RWPE2 (cell line): ENCODE measurements around the gene TF.

ENCODE experiments used
- ATAC-seq: fragments of 200-7000 bp; cut with Tn5 transposase; 3 replicates; pipeline ENCODE4 v1.9.1; 2021; ENCODE audit warnings: low read depth
- DNase-seq: peaks from one replicate; pipeline ENCODE4 v3.0.0-alpha.2; 2020; ENCODE audit warnings: low spot score
- H3K27ac ChIP-seq: fragments of 450-650 bp; 2 replicates; pipeline ENCODE4 v1.5.1; 2017; ENCODE audit warnings: mild to moderate bottlenecking; ENCODE audit not compliant: poor library complexity, severe bottlenecking
- H3K27me3 ChIP-seq: fragments of 250-450 bp; sonication (Bioruptor Pico); 2 replicates; pipeline ENCODE4 v1.5.1; 2021; ENCODE audit warnings: mild to moderate bottlenecking, moderate library complexity; ENCODE audit not compliant: insufficient read depth, poor library complexity, severe bottlenecking
- H3K36me3 ChIP-seq: fragments of 250-450 bp; sonication (Bioruptor Pico); 2 replicates; pipeline ENCODE4 v1.5.1; 2020; ENCODE audit warnings: low read depth, mild to moderate bottlenecking, moderate library complexity
- H3K4me1 ChIP-seq: fragments of 250-450 bp; sonication (Bioruptor Pico); 2 replicates; pipeline ENCODE4 v1.5.1; 2021; ENCODE audit warnings: mild to moderate bottlenecking, moderate library complexity; ENCODE audit not compliant: insufficient read depth, poor library complexity, severe bottlenecking
- H3K4me3 ChIP-seq: fragments of 250-450 bp; sonication (Bioruptor Pico); 2 replicates; pipeline ENCODE4 v1.5.1; 2021; ENCODE audit warnings: mild to moderate bottlenecking, moderate library complexity; ENCODE audit not compliant: severe bottlenecking
- H3K9me3 ChIP-seq: fragments of 250-450 bp; sonication (Bioruptor Pico); 2 replicates; pipeline ENCODE4 v1.5.1; 2021; ENCODE audit warnings: mild to moderate bottlenecking, moderate library complexity; ENCODE audit not compliant: severe bottlenecking
- TF ChIP-seq, protein P1 (sequence below): fragments of 450-650 bp; IDR thresholded peaks from one replicate; pipeline ENCODE4 v1.5.1; 2017; ENCODE audit warnings: mild to moderate bottlenecking, moderate library complexity; ENCODE audit not compliant: poor library complexity, severe bottlenecking

TF gene

DNA sequence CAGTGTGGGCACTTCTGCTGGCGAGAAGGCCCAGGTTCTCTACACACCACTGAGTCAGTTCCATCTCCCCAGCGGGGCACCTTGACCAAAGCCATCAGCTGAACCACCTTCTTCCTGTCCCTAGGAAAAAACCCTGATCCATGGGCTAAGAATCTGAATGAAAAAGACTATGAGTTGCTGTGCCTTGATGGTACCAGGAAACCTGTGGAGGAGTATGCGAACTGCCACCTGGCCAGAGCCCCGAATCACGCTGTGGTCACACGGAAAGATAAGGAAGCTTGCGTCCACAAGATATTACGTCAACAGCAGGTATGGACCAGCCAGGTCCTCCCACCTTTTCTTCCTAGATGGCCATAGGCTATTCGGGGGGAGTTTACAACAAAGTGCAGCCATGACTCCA is 29.1 kb downstream of the TF start:
- Histone ChIP-seq H3K36me3 (no peaks in the 10 kb centered on the region), H3K9me3 (no peaks in the 10 kb centered on the region), H3K4me3 (no peak overlapping the region), H3K27me3 (no peaks in the 10 kb centered on the region), H3K4me1 (no peaks in the 10 kb centered on the region), H3K27ac (no peak overlapping the region)
- TF ChIP-seq, protein P1, sequence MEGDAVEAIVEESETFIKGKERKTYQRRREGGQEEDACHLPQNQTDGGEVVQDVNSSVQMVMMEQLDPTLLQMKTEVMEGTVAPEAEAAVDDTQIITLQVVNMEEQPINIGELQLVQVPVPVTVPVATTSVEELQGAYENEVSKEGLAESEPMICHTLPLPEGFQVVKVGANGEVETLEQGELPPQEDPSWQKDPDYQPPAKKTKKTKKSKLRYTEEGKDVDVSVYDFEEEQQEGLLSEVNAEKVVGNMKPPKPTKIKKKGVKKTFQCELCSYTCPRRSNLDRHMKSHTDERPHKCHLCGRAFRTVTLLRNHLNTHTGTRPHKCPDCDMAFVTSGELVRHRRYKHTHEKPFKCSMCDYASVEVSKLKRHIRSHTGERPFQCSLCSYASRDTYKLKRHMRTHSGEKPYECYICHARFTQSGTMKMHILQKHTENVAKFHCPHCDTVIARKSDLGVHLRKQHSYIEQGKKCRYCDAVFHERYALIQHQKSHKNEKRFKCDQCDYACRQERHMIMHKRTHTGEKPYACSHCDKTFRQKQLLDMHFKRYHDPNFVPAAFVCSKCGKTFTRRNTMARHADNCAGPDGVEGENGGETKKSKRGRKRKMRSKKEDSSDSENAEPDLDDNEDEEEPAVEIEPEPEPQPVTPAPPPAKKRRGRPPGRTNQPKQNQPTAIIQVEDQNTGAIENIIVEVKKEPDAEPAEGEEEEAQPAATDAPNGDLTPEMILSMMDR = no peak
- DNase-seq (no peak), ATAC-seq (no peak)

DNA sequence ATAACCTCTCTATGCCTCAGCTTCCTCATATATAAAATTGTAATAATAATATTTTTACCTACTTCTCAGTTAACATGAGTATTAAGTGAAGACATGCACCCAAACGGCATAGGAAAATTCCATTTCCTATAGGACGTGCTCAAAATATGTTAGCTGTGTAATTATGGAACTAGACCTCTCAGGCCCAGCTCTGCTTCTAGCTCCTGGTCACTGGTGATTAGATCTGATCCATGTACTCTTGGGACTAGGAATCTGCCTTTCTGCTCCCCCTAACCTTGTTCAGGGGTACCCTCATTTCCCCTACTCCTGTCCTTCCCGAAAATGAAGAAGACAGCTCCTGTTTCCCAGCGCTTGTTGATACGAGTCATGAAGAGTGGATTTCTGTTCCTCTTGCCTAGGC is 29.6 kb downstream of the TF start:
- H3K9me3 ChIP-seq = no peaks in the 10 kb centered on the region
- H3K4me3 ChIP-seq = no peak overlapping the region
- no peaks in the 10 kb centered on the region for H3K4me1 ChIP-seq
- no peaks in the 10 kb centered on the region for H3K36me3 ChIP-seq
- TF ChIP-seq, protein P1 = no peak
- no peaks in the 10 kb centered on the region for H3K27me3 ChIP-seq
- ATAC-seq (no peak), DNase-seq (no peak)
- no peak overlapping the region for H3K27ac ChIP-seq

DNA sequence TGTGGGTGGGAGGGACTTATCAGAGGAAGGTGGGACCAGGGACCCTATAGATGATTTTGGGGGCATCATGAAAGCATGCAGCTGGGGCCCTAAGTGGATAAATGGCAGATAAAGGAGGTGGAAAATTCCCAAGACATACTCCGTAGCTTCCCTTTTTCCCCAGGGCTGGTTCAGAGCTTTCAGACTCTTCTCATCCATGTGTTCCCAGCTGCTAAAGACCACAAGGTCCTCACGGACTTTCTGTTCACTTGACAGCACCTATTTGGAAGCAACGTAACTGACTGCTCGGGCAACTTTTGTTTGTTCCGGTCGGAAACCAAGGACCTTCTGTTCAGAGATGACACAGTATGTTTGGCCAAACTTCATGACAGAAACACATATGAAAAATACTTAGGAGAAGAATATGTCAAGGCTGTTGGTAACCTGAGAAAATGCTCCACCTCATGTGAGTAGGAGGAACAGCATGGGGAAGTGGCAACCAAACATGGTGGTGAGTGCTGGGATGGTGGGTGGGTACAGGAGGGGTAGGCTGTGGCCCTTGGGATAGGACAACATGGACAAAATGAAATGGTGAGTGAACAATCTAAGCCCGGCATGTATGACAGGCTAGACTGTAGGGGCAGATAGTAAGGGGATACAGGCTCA is 30.7 kb downstream of the TF start:
- H3K36me3 ChIP-seq = no peaks in the 10 kb centered on the region
- H3K27me3 ChIP-seq = peaks cover 3% of the 10 kb centered on the region
- TF ChIP-seq, protein P1 = no peak
- ATAC-seq (no peak), DNase-seq (no peak)
- no peaks in the 10 kb centered on the region for H3K9me3 ChIP-seq
- no peak overlapping the region for H3K27ac ChIP-seq
- no peaks in the 10 kb centered on the region for H3K4me1 ChIP-seq
- H3K4me3 ChIP-seq = no peak overlapping the region

GRCh38 chr3:133777807-133778568 is 31.8 kb downstream of the TF start:
- H3K27me3 ChIP-seq = peaks cover 9% of the 10 kb centered on the region
- no peaks in the 10 kb centered on the region for H3K4me1 ChIP-seq
- H3K27ac ChIP-seq = no peak overlapping the region
- H3K4me3 ChIP-seq = no peak overlapping the region
- no peak; the same call in 2 of the 3 replicates for ATAC-seq
- H3K36me3 ChIP-seq = no peaks in the 10 kb centered on the region
- TF ChIP-seq, protein P1 = no peak
- DNase-seq = no peak
- H3K9me3 ChIP-seq = no peaks in the 10 kb centered on the region
